Esophagus squamous epithelium (tissue), 5 donors: ENCODE data around the gene TLCD1. TPM values are rescaled to one million over a fixed set of nuclear protein-coding genes. Genes with fewer than 3 reads are reported as not detected.

Source experiments
- DNase-seq: peaks from one replicate; lab custom pipeline; 2025; lab: John Stamatoyannopoulos, UW
- H3K27ac ChIP-seq, 4 donors: fragments of 200-600 bp; sonication (generic); one replicate each; pipeline ENCODE4 v1.5.1; 2016 to 2019; ENCODE audit warnings: mild to moderate bottlenecking in 1 of 4
- H3K27me3 ChIP-seq, 4 donors: fragments of 200-600 bp; sonication (generic); 1 replicate in 3 of 4; 2 replicates in 1 of 4; pipeline versions ENCODE4 v1.5.1 to v1.6.0; 2017 to 2021; ENCODE audit warnings: antibody characterized with exemption in 1 of 4
- H3K36me3 ChIP-seq, 3 donors: fragments of 200-600 bp; sonication (generic); one replicate each; pipeline ENCODE4 v1.5.1; 2016 to 2019
- H3K4me1 ChIP-seq, 3 donors: fragments of 200-600 bp; sonication (generic); one replicate each; pipeline ENCODE4 v1.5.1; 2017 to 2019
- H3K4me3 ChIP-seq, 4 donors: fragments of 200-600 bp; sonication (generic); 1 replicate in 3 of 4; 2 replicates in 1 of 4; pipeline ENCODE4 v1.5.1; 2016 to 2019; ENCODE audit warnings: mild to moderate bottlenecking in 2 of 4, moderate library complexity in 1 of 4
- H3K9me3 ChIP-seq, 3 donors: fragments of 200-600 bp; sonication (generic); one replicate each; pipeline ENCODE4 v1.5.1; 2016 to 2019
- POLR2A ChIP-seq, 4 donors: fragments of 450-650 bp; IDR thresholded peaks; one replicate each; pipeline ENCODE4 v1.6.1; 2017; ENCODE audit warnings: antibody characterized with exemption in 4 of 4, mild to moderate bottlenecking in 4 of 4, moderate library complexity in 3 of 4
- WGBS, 2 donors: methylation state at CpG; one replicate each; pipeline ENCODE4 v1.1.5; 2018; 5-methylcytosine and 5-hydroxymethylcytosine counted together
- intact Hi-C: fragments of 100-400 bp; cut with DNase I; formaldehyde crosslinking; loops from one replicate; pipeline ENCODE4 v1.15.0; 2022
- total RNA-seq, 4 donors: library from RNA; depleted of rRNA; stranded (reverse); fragments of >200 nt; gene quantifications; one replicate each; pipeline ENCODE4 v1.1.0, GENCODE V29; 2016
- TF ChIP-seq, protein P1 (sequence below), 6 experiments: fragments of 450-650 bp in 4 of 6; fragments of 200-600 bp in 2 of 6; sonication (generic) in 2 of 6; IDR thresholded peaks; one replicate each; pipeline ENCODE4 v1.5.1; 2016 to 2019; ENCODE audit warnings: antibody characterized with exemption in 6 of 6, mild to moderate bottlenecking in 4 of 6, moderate library complexity in 4 of 6
- donor health status: DM: yes; HTN: yes; CAD: no.

Gene TLCD1
- total RNA-seq, 4 donors from 2014 or later, result 8.8 to 17.0 (median 13.0) TPM

- peak overlapping the region in 1 of 4 donors; percentile 2 for H3K27ac ChIP-seq
- no peak for DNase-seq
- intact Hi-C loops, result no loop called here
- peaks cover 5 to 35% (median 7%) of the 10 kb centered on the region in 3 donors for H3K4me1 ChIP-seq
- H3K27me3 ChIP-seq, result no peaks in the 10 kb centered on the region
- peaks cover 9 to 51% (median 13%) of the 10 kb centered on the region in 3 donors for H3K36me3 ChIP-seq
- no peak overlapping the region for H3K4me3 ChIP-seq
- 47 to 67% methylated on average over 5 of the region's 5 CpGs for WGBS, 2 donors
- no peaks in the 10 kb centered on the region for H3K9me3 ChIP-seq
- TF ChIP-seq POLR2A (IDR thresholded peaks at IDR 0.05), result no peak
- TF ChIP-seq, protein P1, sequence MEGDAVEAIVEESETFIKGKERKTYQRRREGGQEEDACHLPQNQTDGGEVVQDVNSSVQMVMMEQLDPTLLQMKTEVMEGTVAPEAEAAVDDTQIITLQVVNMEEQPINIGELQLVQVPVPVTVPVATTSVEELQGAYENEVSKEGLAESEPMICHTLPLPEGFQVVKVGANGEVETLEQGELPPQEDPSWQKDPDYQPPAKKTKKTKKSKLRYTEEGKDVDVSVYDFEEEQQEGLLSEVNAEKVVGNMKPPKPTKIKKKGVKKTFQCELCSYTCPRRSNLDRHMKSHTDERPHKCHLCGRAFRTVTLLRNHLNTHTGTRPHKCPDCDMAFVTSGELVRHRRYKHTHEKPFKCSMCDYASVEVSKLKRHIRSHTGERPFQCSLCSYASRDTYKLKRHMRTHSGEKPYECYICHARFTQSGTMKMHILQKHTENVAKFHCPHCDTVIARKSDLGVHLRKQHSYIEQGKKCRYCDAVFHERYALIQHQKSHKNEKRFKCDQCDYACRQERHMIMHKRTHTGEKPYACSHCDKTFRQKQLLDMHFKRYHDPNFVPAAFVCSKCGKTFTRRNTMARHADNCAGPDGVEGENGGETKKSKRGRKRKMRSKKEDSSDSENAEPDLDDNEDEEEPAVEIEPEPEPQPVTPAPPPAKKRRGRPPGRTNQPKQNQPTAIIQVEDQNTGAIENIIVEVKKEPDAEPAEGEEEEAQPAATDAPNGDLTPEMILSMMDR (IDR thresholded peaks at IDR 0.05), result no peak
Observed at GRCh38 chr17:28756049-28756804, 30.2 kb upstream of the TLCD1 start.

DNA sequence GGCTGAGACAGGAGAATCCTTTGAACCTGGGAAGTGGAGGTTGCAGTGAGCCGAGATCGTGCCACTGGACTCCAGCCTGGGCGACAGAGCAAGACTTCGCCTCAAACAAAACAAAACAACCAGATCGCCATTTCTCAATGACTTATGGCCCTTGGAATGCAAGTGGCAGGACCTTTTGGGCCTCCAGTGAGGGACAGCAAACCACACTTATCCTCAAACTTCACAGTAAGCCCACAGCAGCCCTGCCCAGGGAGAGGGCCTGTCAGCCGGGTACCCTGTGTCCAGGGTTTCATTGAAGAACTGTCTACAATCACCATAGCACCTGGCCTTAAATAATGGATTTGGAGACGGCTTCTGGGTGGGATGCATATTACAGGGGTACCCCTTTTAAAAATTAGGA lies 29.5 kb upstream of the TLCD1 start:
- H3K4me3 ChIP-seq, result no peak overlapping the region
- TF ChIP-seq, protein P1 (IDR thresholded peaks at IDR 0.05), result no peak
- peaks cover 2 to 32% (median 4%) of the 10 kb centered on the region in 3 donors for H3K4me1 ChIP-seq
- no peak overlapping the region for H3K27ac ChIP-seq
- no peaks in the 10 kb centered on the region for H3K9me3 ChIP-seq
- 83 to 90% methylated on average over 7 of the region's 7 CpGs for WGBS, 2 donors
- H3K36me3 ChIP-seq, result peaks cover 9 to 44% (median 13%) of the 10 kb centered on the region in 3 donors
- DNase-seq, result no peak
- no peaks in the 10 kb centered on the region for H3K27me3 ChIP-seq
- intact Hi-C loops, result no loop called here

- DNase-seq, result no peak
- H3K36me3 ChIP-seq, result peaks cover 7 to 35% (median 22%) of the 10 kb centered on the region in 3 donors
- H3K4me3 ChIP-seq, result no peak overlapping the region
- TF ChIP-seq, protein P1 (IDR thresholded peaks at IDR 0.05), result no peak
- no peak for TF ChIP-seq POLR2A (IDR thresholded peaks at IDR 0.05)
- no peak overlapping the region for H3K27ac ChIP-seq
- 81 to 94% methylated on average over 8 to 9 of the region's 10 CpGs for WGBS, 2 donors
- H3K4me1 ChIP-seq, result peaks cover 30 to 64% (median 37%) of the 10 kb centered on the region in 3 donors
- no peaks in the 10 kb centered on the region for H3K27me3 ChIP-seq
- intact Hi-C loops, result no loop called here
- no peaks in the 10 kb centered on the region for H3K9me3 ChIP-seq
Observed at GRCh38 chr17:28751600-28752366, 25.8 kb upstream of the TLCD1 start.

DNA sequence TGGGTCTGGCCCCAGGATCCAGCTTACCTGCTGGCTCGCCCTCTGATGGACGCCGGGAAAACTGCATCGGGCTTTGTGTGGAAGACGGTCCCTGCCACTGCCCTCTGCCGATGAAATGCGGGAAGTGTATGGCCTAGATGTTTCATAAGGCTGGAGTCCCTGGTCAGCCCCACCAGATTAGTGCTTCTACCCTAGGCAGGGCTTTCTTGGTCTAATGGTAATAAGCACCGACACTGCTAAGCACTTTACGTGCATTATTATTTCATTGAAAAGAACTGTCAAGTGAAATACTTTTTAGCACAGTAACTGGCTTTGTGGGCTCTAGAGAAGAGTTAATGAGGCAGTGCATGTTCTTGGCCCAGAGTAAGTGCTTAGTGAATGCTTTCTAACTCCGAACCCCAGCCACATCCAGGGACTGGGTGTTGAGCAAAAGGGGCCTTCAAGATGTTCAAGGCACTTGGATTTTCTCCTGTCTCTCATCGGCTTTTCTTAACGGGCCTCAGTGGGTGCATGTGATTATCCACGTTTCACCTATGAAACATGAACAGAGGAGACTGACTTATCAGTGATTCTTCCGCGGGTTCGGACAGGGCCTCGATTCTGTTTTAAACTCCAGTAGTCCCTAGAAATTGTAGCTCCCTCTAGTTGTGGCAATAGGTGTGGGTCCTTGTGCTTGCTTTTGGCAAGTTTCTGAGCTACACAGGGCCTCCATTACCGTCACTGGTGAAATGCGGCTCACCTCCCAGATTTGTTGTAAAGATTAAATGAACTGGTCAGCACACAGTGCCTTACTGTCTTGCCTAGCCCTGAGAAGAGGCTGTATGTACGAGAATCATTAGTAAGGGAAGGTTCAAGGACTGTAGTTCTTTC lies 24.4 kb upstream of the TLCD1 start:
- H3K4me1 ChIP-seq, result peaks cover 43 to 65% (median 51%) of the 10 kb centered on the region in 3 donors
- intact Hi-C loops, result no loop called here
- H3K4me3 ChIP-seq, result no peak overlapping the region
- H3K36me3 ChIP-seq, result peaks cover 7 to 35% (median 22%) of the 10 kb centered on the region in 3 donors
- H3K27me3 ChIP-seq, result no peaks in the 10 kb centered on the region
- DNase-seq, result peak; percentile 81
- no peaks in the 10 kb centered on the region for H3K9me3 ChIP-seq
- TF ChIP-seq, protein P1 (IDR thresholded peaks at IDR 0.05), result peak; percentile 99 to 100 (median 100)
- peak in 1 of 4 donors; percentile 6 for TF ChIP-seq POLR2A (IDR thresholded peaks at IDR 0.05)
- 20 to 40% methylated on average over 14 to 15 of the region's 20 CpGs for WGBS, 2 donors
- H3K27ac ChIP-seq, result peak overlapping the region; percentile 37 to 69 (median 58)
